Endometrial microvascular endothelial cells (primary cell): ENCODE measurements around the gene RIC1. TPM values are rescaled to one million over a fixed set of nuclear protein-coding genes. Genes with fewer than 3 reads are reported as not detected.
"Not testable (repeated sequence)": the region's sequence is repeated elsewhere in the genome, so short reads cannot be mapped to it uniquely, and the experiment has no call there.

Source experiments
- in situ Hi-C: cut with HindIII; loops from 2 replicates; pipeline ENCODE4 v1.10.0; 2017; ENCODE audit warnings: low sequenced_read_pairs, low pct_unique_long_range_greater_than_20kb; ENCODE audit errors: inconsistent ontology term
- total RNA-seq: library from RNA; depleted of rRNA; stranded (reverse); fragments of >200 nt; gene quantifications from one replicate; pipeline ENCODE4 v1.2.3, GENCODE V29; 2015; ENCODE audit errors: inconsistent ontology term

RIC1 gene
- 18.1 TPM for total RNA-seq

DNA sequence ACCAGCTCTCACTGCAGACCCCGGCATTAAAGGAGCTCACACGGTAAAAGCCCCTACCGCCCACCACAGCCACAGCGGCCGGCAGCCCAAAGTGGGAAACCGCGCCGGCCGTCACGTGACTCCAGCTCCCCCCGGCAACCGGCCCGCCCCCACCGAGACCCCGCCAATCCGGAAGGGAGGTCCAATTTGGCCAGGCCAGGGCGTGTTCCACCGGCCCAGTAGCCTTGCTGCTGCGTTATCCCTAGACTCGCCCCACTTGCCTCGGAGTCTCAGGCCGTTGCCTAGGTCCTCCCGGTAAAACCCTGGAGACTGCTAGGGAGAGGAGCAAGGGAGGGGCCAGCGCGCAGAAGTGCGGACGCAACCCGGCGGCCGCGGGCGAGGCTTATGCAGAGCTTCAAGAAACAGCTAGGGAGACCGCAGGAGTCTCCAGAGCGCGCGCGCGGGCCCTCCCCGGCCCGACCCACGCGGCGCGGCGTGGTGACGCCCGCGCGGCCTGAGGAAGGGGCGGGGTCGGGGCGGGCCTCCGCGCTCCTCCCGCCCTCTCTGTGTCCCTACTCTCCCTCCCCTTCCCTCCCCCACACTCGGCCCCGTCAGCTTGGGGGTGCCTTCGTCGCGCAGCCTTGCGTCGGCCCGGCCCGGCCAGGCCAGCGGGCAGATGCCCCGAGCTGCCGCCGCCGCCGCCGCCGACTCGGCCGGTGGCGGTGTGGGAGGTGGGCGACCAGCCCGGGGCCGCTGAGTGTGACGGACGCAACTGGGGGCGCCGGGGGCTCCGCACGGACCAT, at the start of gene RIC1:
Gene RIC1, plus strand, starts transcription at position 578 of the 782 bp plus-strand sequence. Its CDS starts 203 bp downstream, at position 781.
- in situ Hi-C loops = no loop called here

- in situ Hi-C loops = no loop called here
These were observed 49.0 kb upstream of the RIC1 start for GRCh38 chr9:5579881-5580280.

GRCh38 chr9:5580650-5581049, 48.3 kb upstream of the RIC1 start:
- in situ Hi-C loops = no loop called here

- in situ Hi-C loops = not testable (repeated sequence)
These were observed 47.2 kb upstream of the RIC1 start for GRCh38 chr9:5581706-5582105.

DNA sequence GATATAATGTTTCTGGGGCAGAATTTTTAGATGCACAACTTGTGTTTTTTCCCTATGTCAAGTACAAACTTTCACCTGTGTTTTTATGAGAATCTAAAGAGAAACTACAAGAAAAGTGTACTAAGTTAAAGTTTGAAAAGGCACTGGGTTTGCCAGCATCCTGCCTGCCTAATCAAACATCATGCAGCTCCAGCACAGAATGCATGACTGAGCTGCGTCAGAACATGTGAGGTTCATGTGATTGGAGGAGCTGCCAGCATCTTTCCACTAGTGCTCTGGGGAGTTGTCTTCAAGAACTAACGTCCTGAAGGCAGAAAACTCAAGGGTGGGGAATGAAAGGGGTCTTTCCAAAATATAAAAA, 46.1 kb upstream of the RIC1 start:
- in situ Hi-C loops = no loop called here

DNA sequence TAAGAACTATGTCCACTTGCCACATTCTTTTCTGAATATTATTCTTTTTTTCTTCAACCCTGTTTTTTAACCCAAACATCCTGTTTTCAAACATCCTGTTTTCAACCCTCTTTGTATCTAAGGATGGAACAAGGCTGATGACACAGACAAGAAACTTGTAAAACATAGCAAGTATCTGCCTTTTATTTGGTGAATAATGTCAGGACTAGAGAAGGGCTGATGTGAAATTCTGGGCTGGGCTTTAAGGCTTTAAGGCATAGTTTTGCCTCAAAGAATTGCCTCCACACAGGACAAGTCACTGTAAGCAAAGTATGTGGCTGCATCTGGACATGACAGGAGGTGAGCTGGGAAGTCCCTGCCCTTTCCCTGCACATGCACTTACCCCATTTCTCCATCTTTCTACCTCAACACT, 42.5 kb upstream of the RIC1 start:
- in situ Hi-C loops = no loop called here

DNA sequence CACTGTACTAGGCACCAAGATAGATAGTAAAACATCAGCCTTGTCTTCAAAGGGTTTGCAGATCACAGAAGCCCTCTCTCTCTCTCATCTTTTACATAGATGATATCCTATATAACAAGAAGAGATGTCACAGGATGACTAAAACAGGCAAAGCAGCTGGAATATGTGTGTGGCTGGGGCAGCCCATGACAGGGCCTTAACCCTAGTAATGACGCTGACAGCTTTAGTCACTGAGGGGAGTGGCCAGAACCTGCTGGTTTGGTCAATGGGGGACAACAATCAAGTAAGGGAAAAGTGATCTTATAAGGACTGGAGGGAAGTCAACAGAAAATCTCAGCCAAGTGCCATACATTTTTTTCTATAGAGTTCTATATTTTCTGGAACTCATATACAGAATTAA, 41.9 kb upstream of the RIC1 start:
- in situ Hi-C loops = no loop called here

GRCh38 chr9:5592231-5592630, 36.7 kb upstream of the RIC1 start:
- in situ Hi-C loops = no loop called here

DNA sequence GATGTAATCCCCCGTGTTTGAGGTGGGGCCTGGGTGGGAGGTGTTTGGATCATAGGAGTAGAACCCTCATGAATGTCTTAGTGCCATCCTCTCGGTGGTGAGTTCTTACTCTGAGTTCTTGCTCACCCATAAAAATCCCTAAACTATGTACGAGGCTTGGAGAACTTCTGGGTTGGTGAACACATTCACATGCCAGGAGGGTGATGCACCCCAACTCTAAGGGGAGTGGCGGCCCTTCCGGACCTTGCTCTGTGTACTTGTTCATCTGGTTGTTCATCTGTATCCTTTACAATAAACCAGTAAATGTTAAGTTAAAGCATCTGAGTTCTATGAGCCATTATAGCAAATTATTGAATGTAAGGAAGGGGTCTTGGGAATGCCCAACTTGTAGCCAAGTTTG, 36.0 kb upstream of the RIC1 start:
- in situ Hi-C loops = no loop called here

DNA sequence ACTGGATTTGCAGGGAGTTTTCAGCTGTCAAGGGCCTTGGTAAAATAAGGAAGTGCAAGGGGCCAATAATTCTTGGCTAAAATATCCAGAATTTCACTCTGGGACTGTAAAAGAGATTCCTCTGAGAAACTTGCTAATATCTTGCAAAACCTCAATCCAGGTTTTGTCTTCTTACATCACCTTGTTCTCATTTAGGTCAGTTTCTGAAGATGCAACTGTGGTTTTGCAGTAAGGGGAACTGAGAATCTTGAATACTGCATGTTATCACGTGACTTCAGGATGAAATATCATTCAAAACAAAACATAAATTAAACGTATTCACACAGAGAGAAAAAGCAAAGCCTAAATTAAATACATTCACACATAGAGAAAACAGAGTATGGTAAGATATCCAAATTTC, 35.0 kb upstream of the RIC1 start:
- in situ Hi-C loops = no loop called here

DNA sequence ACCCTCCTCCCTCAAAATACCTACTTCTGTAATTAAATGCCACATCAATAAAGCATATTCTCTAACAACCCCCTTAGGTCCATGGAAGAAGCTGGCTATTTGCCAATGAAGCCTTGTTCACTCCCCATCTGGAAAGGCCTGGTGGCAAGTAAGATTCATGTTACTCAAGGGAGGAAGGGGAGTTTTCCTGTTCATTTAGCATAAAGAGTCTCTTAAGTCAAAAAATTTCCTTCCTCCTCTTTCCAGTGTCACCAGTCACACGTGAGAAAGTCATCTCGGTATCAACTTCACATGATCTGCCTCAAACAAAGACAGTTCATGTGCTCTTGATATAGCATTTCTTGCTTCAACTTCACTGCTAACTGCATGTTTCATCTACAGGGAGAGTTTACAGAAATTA, 32.7 kb upstream of the RIC1 start:
- in situ Hi-C loops = no loop called here

DNA sequence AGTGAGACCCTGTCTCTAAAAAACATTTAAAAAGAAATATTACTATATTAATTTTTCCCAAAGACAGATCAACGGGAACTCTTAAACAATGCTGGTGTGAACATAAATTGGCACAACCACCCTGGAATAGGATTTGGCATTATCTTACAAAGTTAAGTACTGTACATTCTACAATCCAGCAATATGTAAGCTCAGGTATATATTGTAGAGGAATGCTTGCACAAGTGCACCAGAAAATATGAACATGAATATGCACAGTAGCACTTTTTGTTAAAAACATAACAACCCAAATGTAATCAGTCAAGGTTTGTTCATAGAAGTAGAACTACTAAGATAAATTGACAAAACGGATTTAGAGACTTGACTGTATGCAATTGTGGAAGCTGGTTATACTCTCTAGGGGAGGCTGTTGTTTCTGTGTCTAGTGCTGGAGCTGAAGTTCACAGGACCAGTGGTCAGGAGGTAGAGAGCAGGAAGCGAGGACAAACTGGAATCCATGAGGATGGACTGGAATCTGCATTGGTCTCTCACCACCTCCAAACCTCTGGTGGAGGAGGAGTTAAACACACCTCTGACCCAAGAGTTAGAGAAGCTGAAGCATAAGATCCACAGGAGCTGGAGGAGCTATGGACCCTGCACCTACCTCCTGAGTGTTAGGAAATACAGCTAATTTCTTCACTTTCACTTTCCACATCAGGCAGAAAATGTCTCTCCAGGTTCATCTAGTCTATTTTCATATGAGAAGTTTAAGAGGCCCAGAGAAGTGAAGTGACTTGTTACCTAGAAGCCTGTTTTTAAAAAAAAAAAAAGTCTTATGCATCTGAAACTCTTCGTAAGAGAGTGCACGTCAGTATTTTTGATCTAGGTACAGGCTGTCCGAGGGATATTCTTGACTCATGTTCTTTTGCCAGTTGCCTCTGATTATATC, 20.3 kb upstream of the RIC1 start:
- in situ Hi-C loops = no loop called here

DNA sequence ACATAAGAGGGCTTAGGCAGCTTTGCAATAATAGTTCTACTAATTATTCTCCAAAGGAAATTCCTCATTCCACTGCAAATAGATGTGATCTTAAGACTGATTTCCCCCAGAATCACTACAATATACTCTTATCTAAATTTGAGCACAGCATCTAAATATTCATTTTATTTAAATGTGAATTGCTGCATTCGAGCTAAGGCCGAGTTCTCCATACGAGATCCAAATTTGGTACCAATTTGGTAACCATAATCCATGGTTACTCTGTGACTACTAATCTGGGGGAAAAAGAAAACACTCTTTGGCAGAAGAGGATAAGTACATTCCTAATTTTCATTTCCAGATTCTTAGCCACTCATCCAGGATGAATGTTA, 19.7 kb upstream of the RIC1 start:
- in situ Hi-C loops = no loop called here

DNA sequence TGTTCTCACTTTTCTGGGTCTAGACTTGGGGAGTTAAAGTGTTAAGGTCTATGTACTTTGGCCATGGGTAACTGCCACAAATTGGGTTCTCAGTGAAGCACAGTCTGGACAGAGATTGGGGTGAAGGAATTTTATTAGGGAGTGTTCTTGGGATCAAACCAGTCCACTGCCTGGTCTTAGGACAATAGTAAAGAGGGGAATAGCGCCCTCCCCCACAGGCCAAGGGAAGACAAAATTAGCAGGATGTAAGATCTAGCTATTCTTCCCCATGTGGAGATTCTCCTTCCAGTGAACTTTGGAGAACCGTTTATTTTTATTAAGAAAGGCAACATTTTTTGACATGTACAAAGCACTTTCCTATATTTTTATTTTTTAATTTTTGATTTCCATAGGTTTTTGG, 18.4 kb upstream of the RIC1 start:
- in situ Hi-C loops = no loop called here

GRCh38 chr9:5611321-5612184, 17.4 kb upstream of the RIC1 start:
- in situ Hi-C loops = no loop called here

GRCh38 chr9:5612185-5612530, 16.7 kb upstream of the RIC1 start:
- in situ Hi-C loops = no loop called here

GRCh38 chr9:5614192-5614591, 14.7 kb upstream of the RIC1 start:
- in situ Hi-C loops = no loop called here

- in situ Hi-C loops = no loop called here
These were observed 13.9 kb upstream of the RIC1 start for GRCh38 chr9:5614985-5615384.

DNA sequence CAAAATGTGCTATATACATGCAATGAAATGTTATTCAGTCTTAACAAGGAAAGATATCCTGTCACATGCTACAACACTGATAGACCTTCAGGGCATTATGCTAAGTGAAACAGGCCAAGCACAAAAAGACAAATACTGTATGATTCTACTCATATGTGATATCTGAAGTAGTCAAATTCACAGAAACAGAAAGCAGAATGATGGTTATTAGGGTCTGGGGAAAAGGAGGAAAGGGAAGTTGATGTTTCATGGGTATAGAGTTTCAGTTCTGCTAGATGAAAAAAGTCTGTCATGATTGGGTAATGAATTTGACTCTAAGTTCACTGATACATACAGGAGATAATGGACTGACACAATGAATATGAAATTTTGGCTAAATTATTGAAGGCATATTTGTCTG, 11.2 kb upstream of the RIC1 start:
- in situ Hi-C loops = no loop called here
